ENCODE results near the gene DPP4.
"Not testable (repeated sequence)": the region's sequence is repeated elsewhere in the genome, so short reads cannot be mapped to it uniquely, and the experiment has no call there.

Gene DPP4

DNA sequence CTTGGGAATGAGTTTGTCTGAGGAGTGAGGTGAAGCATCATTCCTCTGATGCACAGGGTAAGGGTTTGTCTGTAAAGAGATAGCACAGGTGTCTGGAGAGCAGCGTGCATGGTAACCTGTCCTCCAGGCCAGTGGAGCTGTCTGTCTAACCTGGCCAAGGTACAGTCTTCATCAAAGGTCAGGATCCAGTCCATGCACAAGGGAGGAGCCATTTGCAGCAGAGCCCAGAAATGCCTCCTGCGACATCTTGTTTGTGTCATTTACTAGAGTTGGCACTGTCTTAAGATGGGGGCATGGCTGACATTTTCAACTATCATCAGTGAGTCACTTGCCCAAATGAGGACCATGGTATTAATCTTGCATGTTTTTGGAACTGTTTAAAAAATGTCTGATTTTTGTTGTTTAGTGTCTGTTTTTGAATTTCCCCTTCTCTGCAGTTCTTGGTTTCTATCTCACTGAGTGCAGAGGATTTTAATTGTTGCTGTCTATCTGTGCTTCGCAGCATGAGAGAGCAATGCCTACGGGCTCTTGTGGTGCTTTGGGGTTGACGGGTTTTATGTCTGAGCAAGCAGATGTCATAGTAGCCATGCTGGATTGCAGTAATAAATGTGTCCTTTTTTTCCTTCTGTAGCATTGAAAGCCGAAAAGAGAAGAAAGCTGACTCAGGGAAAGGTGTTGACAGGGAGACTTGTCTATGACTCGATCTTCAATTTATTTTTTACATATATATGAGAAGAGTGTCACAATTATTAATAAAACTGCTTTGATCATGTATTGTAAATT is 91.3 kb downstream of the DPP4 start:
- DNase-seq = no peak

GRCh38 chr2:161981679-161982250 is 92.2 kb downstream of the DPP4 start:
- no peak for DNase-seq

DNA sequence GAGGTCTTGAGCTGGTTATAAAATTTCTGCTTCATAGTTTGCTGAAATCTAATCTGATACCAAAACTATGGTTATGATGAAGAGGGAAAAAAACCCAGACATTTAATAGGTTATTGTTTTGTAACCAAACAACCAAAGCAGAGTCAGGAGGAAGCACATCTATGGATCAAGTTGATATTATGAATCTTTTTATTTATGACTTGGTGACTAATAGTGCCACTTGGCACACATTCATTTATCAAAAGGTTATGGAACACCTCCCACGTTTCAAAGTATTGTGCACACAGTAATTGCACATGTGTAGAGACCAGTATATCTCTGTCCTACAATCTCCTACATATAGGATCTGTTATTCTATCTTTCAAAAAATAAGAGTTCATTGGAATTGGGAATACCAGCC is 93.0 kb downstream of the DPP4 start:
- DNase-seq = no peak

DNA sequence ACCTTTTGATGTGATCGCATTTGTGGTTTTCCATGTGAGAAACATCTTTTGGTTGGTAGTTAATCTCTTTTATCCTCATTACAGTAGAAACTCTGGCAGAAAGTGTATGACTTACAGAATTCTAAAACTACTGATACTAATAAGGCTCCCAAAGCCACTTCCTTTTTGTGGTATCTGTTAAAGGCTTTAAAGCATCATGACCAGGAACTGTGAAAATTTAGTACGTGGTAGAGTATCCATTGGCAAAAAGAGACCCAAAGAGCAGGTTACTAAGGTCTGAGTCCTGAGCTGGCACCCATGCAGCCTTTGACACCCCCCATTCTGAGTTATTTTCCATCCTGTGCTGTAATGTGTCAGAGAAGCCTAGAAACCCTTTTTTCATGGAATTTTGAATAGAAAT is 94.5 kb downstream of the DPP4 start:
- no peak for DNase-seq

- not testable (repeated sequence) for DNase-seq
These were observed 96.1 kb downstream of the DPP4 start for GRCh38 chr2:161977926-161978325.

DNA sequence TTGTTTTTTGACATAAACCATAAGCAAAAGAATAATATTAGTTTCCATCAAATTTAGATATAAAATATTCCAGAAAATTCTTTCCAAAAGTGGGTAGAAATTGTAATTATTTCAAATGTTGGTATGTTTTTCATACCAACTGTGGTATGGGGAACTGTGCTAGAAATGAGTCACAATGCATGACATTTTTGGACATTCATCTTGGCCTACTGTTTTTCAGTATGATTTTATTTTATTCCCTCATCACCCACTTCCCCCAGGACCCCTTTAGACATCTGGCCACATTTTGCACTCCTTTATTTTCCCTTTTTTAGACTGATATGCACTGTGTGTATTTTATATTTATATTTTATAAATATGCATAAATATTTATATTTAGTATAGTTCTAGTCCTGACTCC is 97.1 kb downstream of the DPP4 start:
- DNase-seq = no peak

- no peak for DNase-seq
These were observed 97.7 kb downstream of the DPP4 start for GRCh38 chr2:161976295-161976694.

- no peak for DNase-seq
These were observed 98.2 kb downstream of the DPP4 start for GRCh38 chr2:161975813-161976160.

DNA sequence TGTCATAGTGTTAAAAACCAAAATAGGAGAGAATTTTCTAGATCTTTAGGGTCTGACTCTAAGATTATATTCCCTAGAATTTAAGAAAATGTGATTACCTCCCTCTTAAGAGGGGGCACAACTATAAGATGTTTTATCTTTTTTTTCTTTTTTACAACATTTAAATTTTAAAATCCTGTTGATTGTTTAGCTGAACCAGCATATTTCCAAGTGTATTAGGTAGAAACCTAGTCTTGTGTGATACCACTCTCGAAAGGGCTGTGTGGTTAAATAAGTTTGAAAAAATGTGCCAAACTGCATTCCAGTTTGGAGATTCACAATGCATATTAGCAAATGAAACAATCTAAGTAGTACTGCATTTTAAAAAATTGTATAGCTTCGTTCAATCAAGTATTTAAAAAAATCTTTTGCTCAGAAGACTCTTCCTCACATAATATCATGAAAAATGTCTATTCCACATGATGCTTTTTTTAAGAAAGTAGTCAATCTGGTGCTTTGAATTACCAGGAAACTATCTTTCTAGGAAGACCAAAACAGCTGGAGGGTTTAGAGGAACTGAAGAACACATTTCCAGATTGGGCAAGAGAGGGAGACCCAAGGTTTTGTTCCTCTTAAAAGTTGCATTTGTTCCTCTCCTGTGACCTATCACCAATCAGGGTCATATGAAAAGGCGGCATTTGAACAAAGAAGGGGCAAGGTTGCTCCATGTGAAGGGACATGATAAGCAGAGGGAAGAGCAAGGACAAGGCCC is 98.8 kb downstream of the DPP4 start:
- DNase-seq = no peak

- DNase-seq = no peak
These were observed 99.6 kb downstream of the DPP4 start for GRCh38 chr2:161974461-161974860.

DNA sequence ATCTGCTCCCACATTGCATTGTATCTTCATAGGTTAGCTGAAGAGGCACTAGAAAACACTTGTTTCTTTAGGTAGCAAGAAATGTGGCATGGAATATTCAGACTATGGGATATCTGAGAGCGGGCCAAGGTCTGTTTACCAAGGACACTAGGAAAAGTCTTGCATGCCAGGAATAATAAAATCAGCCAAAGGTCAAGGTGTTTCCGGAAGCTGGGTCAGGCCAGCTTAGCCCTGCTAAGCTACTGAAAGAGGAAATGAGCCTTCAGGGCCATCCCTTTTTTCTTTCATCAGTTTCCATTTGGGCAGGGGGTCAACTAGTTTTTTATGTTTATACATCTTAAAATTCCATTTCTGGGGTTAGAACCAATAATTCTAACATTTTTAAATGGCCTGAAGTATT is 101.1 kb downstream of the DPP4 start:
- no peak for DNase-seq

GRCh38 chr2:161972232-161972631 is 101.8 kb downstream of the DPP4 start:
- no peak for DNase-seq

- no peak for DNase-seq
These were observed 102.5 kb downstream of the DPP4 start for GRCh38 chr2:161971551-161971950.

GRCh38 chr2:161969159-161969558 is 104.9 kb downstream of the DPP4 start:
- DNase-seq = no peak

DNA sequence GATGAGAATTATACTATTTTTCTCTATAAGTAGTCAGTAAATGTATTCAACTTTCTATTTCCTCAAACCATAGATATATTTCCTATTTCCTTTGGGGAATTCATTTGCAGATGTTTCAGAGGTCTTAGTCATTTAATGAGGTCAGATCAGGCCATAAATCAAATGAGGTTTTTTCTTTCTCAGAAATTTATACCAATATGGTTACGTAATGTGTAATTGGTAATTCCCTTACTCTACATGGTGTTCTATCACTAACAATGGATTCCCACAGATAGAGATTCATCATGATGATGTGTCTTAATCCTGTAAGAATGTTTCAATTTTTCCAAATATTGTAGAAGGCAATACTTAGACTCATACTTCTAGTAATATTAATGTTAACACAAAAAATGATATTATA is 108.0 kb downstream of the DPP4 start:
- peak; percentile 4 for DNase-seq

- DNase-seq = no peak
These were observed 109.9 kb downstream of the DPP4 start for GRCh38 chr2:161964160-161964559.

GRCh38 chr2:161962160-161962559 is 111.9 kb downstream of the DPP4 start:
- DNase-seq = no peak

DNA sequence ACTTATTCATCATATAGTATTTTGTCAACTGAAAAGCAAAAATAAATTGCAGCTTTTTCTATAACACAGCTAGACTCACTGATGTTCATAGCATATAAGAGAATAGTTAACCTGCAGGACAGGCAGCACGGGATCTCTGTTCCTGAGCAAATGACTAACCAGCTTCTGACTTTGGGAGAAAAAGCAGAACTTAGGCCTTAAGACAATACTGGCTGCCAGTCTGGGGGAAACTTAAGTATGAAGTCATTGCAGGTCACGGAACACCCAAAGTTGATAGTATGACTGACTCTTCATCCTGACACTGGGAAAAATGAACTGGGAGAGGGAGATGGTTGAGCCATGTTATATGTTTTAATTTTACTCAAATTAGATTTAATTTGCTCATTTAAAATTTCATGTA is 113.0 kb downstream of the DPP4 start:
- no peak for DNase-seq

- DNase-seq = no peak
These were observed 117.3 kb downstream of the DPP4 start for GRCh38 chr2:161956738-161957137.

- no peak for DNase-seq
These were observed 118.8 kb downstream of the DPP4 start for GRCh38 chr2:161955211-161955610.

GRCh38 chr2:161954103-161954502 is 119.9 kb downstream of the DPP4 start:
- DNase-seq = no peak

GRCh38 chr2:161953367-161953766 is 120.6 kb downstream of the DPP4 start:
- DNase-seq = not testable (repeated sequence)

GRCh38 chr2:161952783-161953191 is 121.2 kb downstream of the DPP4 start:
- DNase-seq = no peak

DNA sequence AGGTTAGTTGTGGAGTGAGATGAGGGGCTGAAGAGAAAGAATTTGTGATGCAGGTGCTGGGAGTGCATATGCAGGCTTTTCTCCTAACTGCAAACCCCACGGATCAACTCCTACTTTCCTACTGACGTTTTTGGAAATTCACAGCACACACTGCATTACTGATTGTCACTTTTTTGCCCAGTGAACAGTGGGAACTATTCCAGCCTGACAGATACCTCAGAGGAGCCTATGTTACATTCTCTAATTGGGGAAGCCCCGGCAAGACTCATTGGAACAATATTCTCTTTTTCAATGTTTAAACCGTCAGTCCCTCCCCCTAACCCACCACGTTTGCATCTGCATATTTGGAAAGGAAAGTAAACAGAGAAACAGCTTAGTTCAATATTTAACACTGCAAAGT is 126.2 kb downstream of the DPP4 start:
- DNase-seq = no peak
